SK-N-SH (cell line): ENCODE data around the gene CDC37. TPM values are rescaled to one million over a fixed set of nuclear protein-coding genes. Genes with fewer than 3 reads are reported as not detected.
A peak's percentile ranks its signal among the peaks of the same experiment; 100 is the strongest.

ENCODE experiments used
- CTCF ChIA-PET: fragments of 300-600, 350-600 bp; formaldehyde crosslinking; extraction: SDS; loops from one replicate; lab custom pipeline; 2021; lab: Yijun Ruan, JAX
- POLR2A ChIA-PET: fragments of 350-600 bp; sonication (Branson Sonifier 250); formaldehyde crosslinking; extraction: SDS; loops from one replicate; lab custom pipeline; 2020; ENCODE audit warnings: antibody characterized with exemption, inconsistent platforms; lab: Yijun Ruan, JAX
- DNase-seq: peaks from one replicate; pipeline ENCODE4 v3.0.0; 2012
- H2AFZ ChIP-seq: fragments of 200-600 bp; sonication (generic); 2 replicates; pipeline ENCODE4 v1.8.1; 2016; ENCODE audit warnings: antibody characterized with exemption, mild to moderate bottlenecking, low read depth
- H3F3A ChIP-seq: fragments of 200-600 bp; sonication (generic); replicated peaks from 2 replicates; pipeline ENCODE3; 2016; ENCODE audit warnings: antibody characterized with exemption, mild to moderate bottlenecking; ENCODE audit not compliant: insufficient read depth
- H3K27ac ChIP-seq, 2 experiments: fragments of 200-500 bp in 1 of 2; fragments of 200-600 bp in 1 of 2; sonication (Bioruptor generic) in 1 of 2; sonication (generic), shearing (Covaris generic) in 1 of 2; 2 replicates each; pipeline versions ENCODE4 v1.5.1 to v1.6.1; 2014 to 2016; ENCODE audit warnings: low read depth in 2 of 2, inconsistent platforms in 1 of 2, low read length in 1 of 2, mild to moderate bottlenecking in 1 of 2, mixed read lengths in 1 of 2
- H3K27me3 ChIP-seq: fragments of 200-600 bp; sonication (generic), shearing (Covaris generic); 2 replicates; pipeline ENCODE4 v1.6.1; 2016; ENCODE audit warnings: mixed run types; ENCODE audit not compliant: insufficient read depth
- H3K36me3 ChIP-seq, 2 experiments: fragments of 200-500 bp in 1 of 2; fragments of 200-600 bp in 1 of 2; sonication (Bioruptor generic) in 1 of 2; sonication (generic) in 1 of 2; replicated peaks in 1 of 2; 2 replicates each; pipeline versions ENCODE3 to v1.5.1; 2014 to 2016; ENCODE audit warnings: low read length in 1 of 2, mild to moderate bottlenecking in 1 of 2; ENCODE audit not compliant: insufficient read depth in 2 of 2, control insufficient read depth in 1 of 2
- H3K4me1 ChIP-seq, 2 experiments: fragments of 200-500 bp in 1 of 2; fragments of 200-600 bp in 1 of 2; sonication (Bioruptor generic) in 1 of 2; sonication (generic), shearing (Covaris generic) in 1 of 2; 2 replicates each; pipeline versions ENCODE4 v1.5.1 to v1.6.1; 2014 to 2016; ENCODE audit warnings: low read depth in 1 of 2, low read length in 1 of 2, mixed run types in 1 of 2; ENCODE audit not compliant: insufficient read depth in 2 of 2, control insufficient read depth in 1 of 2
- H3K4me2 ChIP-seq: fragments of 200-600 bp; sonication (generic), shearing (Covaris generic); 2 replicates; pipeline ENCODE4 v1.6.1; 2017; ENCODE audit warnings: mixed run types
- H3K4me3 ChIP-seq, 2 experiments: fragments of 200-500 bp in 1 of 2; fragments of 200-600 bp in 1 of 2; sonication (Bioruptor generic) in 1 of 2; sonication (generic), shearing (Covaris generic) in 1 of 2; 2 replicates each; pipeline versions ENCODE4 v1.5.1 to v1.8.1; 2014 to 2016; ENCODE audit warnings: low read depth in 2 of 2, inconsistent platforms in 1 of 2, low read length in 1 of 2, mild to moderate bottlenecking in 1 of 2, mixed read lengths in 1 of 2, moderate library complexity in 1 of 2
- H3K79me2 ChIP-seq: fragments of 200-600 bp; sonication (generic); 2 replicates; pipeline ENCODE4 v1.8.1; 2017; ENCODE audit warnings: mild to moderate bottlenecking; ENCODE audit not compliant: insufficient read depth
- H3K9ac ChIP-seq: fragments of 200-600 bp; sonication (generic); 2 replicates; pipeline ENCODE4 v1.6.1; 2017; ENCODE audit warnings: mixed run types
- H3K9me2 ChIP-seq: fragments of 200-600 bp; sonication (generic); 2 replicates; pipeline ENCODE4 v1.6.1; 2017; ENCODE audit warnings: mixed run types
- H3K9me3 ChIP-seq: fragments of 200-600 bp; sonication (generic); 2 replicates; pipeline ENCODE4 v1.6.1; 2017; ENCODE audit warnings: mixed run types, mild to moderate bottlenecking, moderate library complexity
- H4K20me1 ChIP-seq: fragments of 200-600 bp; sonication (generic); 2 replicates; pipeline ENCODE4 v1.6.1; 2017; ENCODE audit warnings: mild to moderate bottlenecking, mixed run types; ENCODE audit not compliant: insufficient read depth
- FOSL2 ChIP-seq: IDR thresholded peaks from 2 replicates; pipeline ENCODE4 v1.4.0; 2012; ENCODE audit warnings: low read depth, mild to moderate bottlenecking, moderate library complexity, borderline replicate concordance
- FOXJ3 ChIP-seq: sonication (generic); formaldehyde crosslinking; IDR thresholded peaks from 2 replicates; pipeline ENCODE4 v1.5.1; 2020; ENCODE audit warnings: mild to moderate bottlenecking, missing genetic modification reagents
- MAX ChIP-seq: IDR thresholded peaks from 2 replicates; pipeline ENCODE4 v1.4.0; 2012; ENCODE audit warnings: low read depth
- NFIC ChIP-seq: IDR thresholded peaks from 2 replicates; pipeline ENCODE4 v1.4.0; 2012; ENCODE audit warnings: borderline replicate concordance
- PBX3 ChIP-seq: IDR thresholded peaks from 2 replicates; pipeline ENCODE4; 2012
- POLR2AphosphoS5 ChIP-seq: IDR thresholded peaks from 2 replicates; pipeline ENCODE4 v1.6.1; 2012; ENCODE audit warnings: low read depth, low read length
- RCOR1 ChIP-seq: fragments of 150-350 bp; IDR thresholded peaks from 2 replicates; pipeline ENCODE4 v1.6.1; 2017; ENCODE audit warnings: antibody characterized with exemption, low read length
- TAF1 ChIP-seq: IDR thresholded peaks from 2 replicates; pipeline ENCODE4 v1.6.1; 2012; ENCODE audit warnings: low read depth, mild to moderate bottlenecking, low read length, moderate library complexity, borderline replicate concordance
- TCF12 ChIP-seq: IDR thresholded peaks from 2 replicates; pipeline ENCODE4 v1.4.0; 2012
- TEAD4 ChIP-seq: IDR thresholded peaks from 2 replicates; pipeline ENCODE4 v1.4.0; 2012; ENCODE audit warnings: mild to moderate bottlenecking, borderline replicate concordance; ENCODE audit not compliant: insufficient read depth
- USF2 ChIP-seq: fragments of 150-350 bp; IDR thresholded peaks from 2 replicates; pipeline ENCODE4 v1.6.1; 2017; ENCODE audit warnings: antibody characterized with exemption, low read length, low read depth, borderline replicate concordance
- YY1 ChIP-seq: IDR thresholded peaks from 2 replicates; pipeline ENCODE4 v1.4.0; 2012; ENCODE audit warnings: low read depth, mild to moderate bottlenecking
- WGBS: methylation state at CpG from one replicate; pipeline ENCODE4 v1.1.6; 2017; ENCODE audit warnings: low lambda C conversion rate; 5-methylcytosine and 5-hydroxymethylcytosine counted together
- polyA plus RNA-seq, 3 experiments: library from polyadenylated mRNA; depleted of rRNA; stranded (reverse); fragments of >200 nt; gene quantifications; 2 replicates each; pipeline ENCODE4 v1.2.3, GENCODE V29; 2012

CDC37 gene
- polyA plus RNA-seq, 1 of the 3 experiments (the other 2 are of a cell fraction), result 1,026 TPM

- Histone ChIP-seq H3K27ac (no peak overlapping the region), H3K4me3 (no peak overlapping the region), H3F3A (no peaks in the 10 kb centered on the region), H3K36me3 (no peaks in the 10 kb centered on the region), H3K4me2 (no peak overlapping the region), H3K4me1 (no peaks in the 10 kb centered on the region), H3K9me2 (no peaks in the 10 kb centered on the region), H3K9ac (no peak overlapping the region), H3K9me3 (no peaks in the 10 kb centered on the region), H3K79me2 (no peaks in the 10 kb centered on the region), H2AFZ (no peak overlapping the region), H4K20me1 (no peaks in the 10 kb centered on the region), H3K27me3 (no peaks in the 10 kb centered on the region)
- TF ChIP-seq PBX3, result peak; percentile 15; the same call in 1 of the 2 replicates
- no peak for TF ChIP-seq MAX
- TF ChIP-seq FOSL2, result peak; percentile 7; the same call in 1 of the 2 replicates
- TF ChIP-seq NFIC, result no peak
- CTCF ChIA-PET, result interaction anchor here (1.2 to 2.1 kb wide), 4 partner anchors 12 to 86 kb away, joined by 3 to 8 read pairs (median 5); partner anchors contain the start of gene RAVER1
- 79% methylated on average over 10 of the region's 10 CpGs for WGBS
- DNase-seq, result no peak
- POLR2A ChIA-PET, result no interaction called here
Observed at GRCh38 chr19:10344780-10345179, 58.6 kb downstream of the CDC37 start.

GRCh38 chr19:10343495-10343894 is 59.8 kb downstream of the CDC37 start:
- TF ChIP-seq RCOR1, result no peak
- TF ChIP-seq TAF1, result no peak
- TF ChIP-seq TEAD4, result no peak
- no peak for TF ChIP-seq YY1
- no peak for TF ChIP-seq FOXJ3
- no peak for TF ChIP-seq USF2
- TF ChIP-seq PBX3, result no peak
- no peak for TF ChIP-seq POLR2AphosphoS5
- TF ChIP-seq TCF12, result no peak
- no peaks in the 10 kb centered on the region for H3F3A ChIP-seq
- H3K36me3 ChIP-seq, result no peaks in the 10 kb centered on the region
- H3K4me3 ChIP-seq, result no peak overlapping the region
- no peak overlapping the region for H3K27ac ChIP-seq
- H3K9me3 ChIP-seq, result no peaks in the 10 kb centered on the region
- WGBS, result 23% methylated on average over 2 of the region's 2 CpGs
- no peak for DNase-seq
- H3K27me3 ChIP-seq, result no peaks in the 10 kb centered on the region
- no peaks in the 10 kb centered on the region for H3K9me2 ChIP-seq
- no peak overlapping the region for H3K4me2 ChIP-seq
- no peak overlapping the region for H3K9ac ChIP-seq
- no peaks in the 10 kb centered on the region for H4K20me1 ChIP-seq
- CTCF ChIA-PET, result interaction anchor here (1.0 to 1.4 kb wide), 2 partner anchors 10 to 46 kb away, joined by 3 to 7 read pairs; no protein-coding TSS in a partner anchor
- H3K79me2 ChIP-seq, result no peaks in the 10 kb centered on the region
- POLR2A ChIA-PET, result no interaction called here
- H3K4me1 ChIP-seq, result no peaks in the 10 kb centered on the region
- H2AFZ ChIP-seq, result no peak overlapping the region

Other genes starting within 250 kb of the CDC37 start
- 46.1 and 58.3 TPM in 2 replicates for gene DNMT1, start 208.6 kb downstream of the CDC37 start, polyA plus RNA-seq (2012; rRNA removed)
- 3.6 and 3.8 TPM in 2 replicates for gene S1PR2, start 172.2 kb downstream of the CDC37 start, polyA plus RNA-seq (2012; rRNA removed)
- 76.0 and 110 TPM in 2 replicates for gene MRPL4, start 151.3 kb downstream of the CDC37 start, polyA plus RNA-seq (2012; rRNA removed)
- 14.5 and 14.8 TPM in 2 replicates for gene ICAM1, start 132.4 kb downstream of the CDC37 start, polyA plus RNA-seq (2012; rRNA removed)
- gene ICAM4, start 116.6 kb downstream of the CDC37 start, polyA plus RNA-seq (2012; rRNA removed), result 0.05 TPM in 2 replicates
- 4.9 and 5.2 TPM in 2 replicates for gene ICAM5, start 113.6 kb downstream of the CDC37 start, polyA plus RNA-seq (2012; rRNA removed)
- 1.8 and 2.1 TPM in 2 replicates for gene ZGLP1, start 93.7 kb downstream of the CDC37 start, polyA plus RNA-seq (2012; rRNA removed)
- 45.8 TPM in 2 replicates for gene FDX2, start 87.5 kb downstream of the CDC37 start, polyA plus RNA-seq (2012; rRNA removed)
- gene RAVER1, start 70.0 kb downstream of the CDC37 start, polyA plus RNA-seq (2012; rRNA removed), result 3.0 and 8.2 TPM in 2 replicates
- 12.6 and 15.6 TPM in 2 replicates for gene ICAM3, start 63.9 kb downstream of the CDC37 start, polyA plus RNA-seq (2012; rRNA removed)
- 34.8 and 44.6 TPM in 2 replicates for gene TYK2, start 23.0 kb downstream of the CDC37 start, polyA plus RNA-seq (2012; rRNA removed)
- gene PDE4A, start 17.0 kb upstream of the CDC37 start, polyA plus RNA-seq (2012; rRNA removed), result 2.3 and 2.9 TPM in 2 replicates
- gene KEAP1, start 99.8 kb upstream of the CDC37 start, polyA plus RNA-seq (2012; rRNA removed), result 53.8 and 72.9 TPM in 2 replicates
- 0.32 and 0.36 TPM in 2 replicates for gene S1PR5, start 113.9 kb upstream of the CDC37 start, polyA plus RNA-seq (2012; rRNA removed)
- 19.7 and 22.6 TPM in 2 replicates for gene ATG4D, start 140.4 kb upstream of the CDC37 start, polyA plus RNA-seq (2012; rRNA removed)
- gene KRI1, start 162.5 kb upstream of the CDC37 start, polyA plus RNA-seq (2012; rRNA removed), result 23.3 and 26.7 TPM in 2 replicates
- gene CDKN2D, start 165.4 kb upstream of the CDC37 start, polyA plus RNA-seq (2012; rRNA removed), result 13.1 and 14.9 TPM in 2 replicates
- gene AP1M2, start 183.8 kb upstream of the CDC37 start, polyA plus RNA-seq (2012; rRNA removed), result 0.05 and 0.30 TPM in 2 replicates
- 61.4 and 66.6 TPM in 2 replicates for gene SLC44A2, start 222.0 kb upstream of the CDC37 start, polyA plus RNA-seq (2012; rRNA removed)